RCC 7860 (cell line): ENCODE results near the gene FANCC.

ENCODE experiments used
- DNase-seq: peaks from one replicate; pipeline ENCODE4 v3.0.0-alpha.2; 2015; ENCODE audit warnings: low spot score
- FAIRE-seq: peaks from 2 replicates; lab custom pipeline; 2012; peaks lifted over from hg19 to GRCh38; lab: Jason Lieb, UNC

Gene FANCC

DNA sequence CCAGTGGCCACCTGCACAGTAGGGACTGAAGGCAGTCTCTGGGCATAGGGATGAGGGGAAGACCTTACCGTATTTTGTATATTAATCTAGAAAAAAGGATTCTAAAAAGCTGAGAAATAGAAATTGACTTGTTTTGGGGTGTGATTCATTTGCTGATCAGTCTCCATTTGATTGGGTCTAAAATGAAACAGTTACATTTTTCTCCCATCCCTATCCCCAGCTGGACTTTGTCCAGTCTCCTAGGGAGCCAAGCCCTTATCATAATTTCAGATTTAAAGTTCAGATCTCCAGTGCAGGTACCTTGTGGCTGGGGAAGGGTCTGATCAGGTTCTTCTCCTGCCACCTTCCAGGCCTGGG lies 240.8 kb downstream of the FANCC start:
- DNase-seq (no peak), FAIRE-seq (no peak)

DNA sequence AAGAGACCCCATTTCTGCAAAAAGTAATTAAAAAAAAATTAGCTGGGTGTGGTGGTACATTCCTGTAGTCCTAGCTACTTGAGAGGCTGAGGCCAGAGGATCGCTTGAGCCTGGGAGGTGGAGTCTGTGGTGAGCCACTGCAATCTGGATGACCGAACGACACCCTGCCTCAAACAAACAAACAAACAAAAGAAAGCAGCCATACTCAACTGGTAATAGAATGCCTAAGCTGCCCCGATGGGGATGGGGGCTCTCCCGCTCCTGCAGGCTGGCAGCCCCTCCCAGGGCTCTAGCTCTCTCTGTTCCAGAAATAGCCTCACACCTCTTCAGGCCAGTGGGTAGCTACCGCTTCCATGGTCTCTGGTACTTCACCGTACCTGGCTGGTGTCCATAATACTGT lies 241.8 kb downstream of the FANCC start:
- FAIRE-seq (no peak), DNase-seq (no peak)

GRCh38 chr9:95074632-95075031 lies 242.9 kb downstream of the FANCC start:
- no peak for DNase-seq
- FAIRE-seq = no peak

GRCh38 chr9:95073918-95074317 lies 243.6 kb downstream of the FANCC start:
- no peak for FAIRE-seq

GRCh38 chr9:95073042-95073607 lies 244.4 kb downstream of the FANCC start:
- FAIRE-seq = no peak
- DNase-seq = no peak

More at GRCh38 chr9:95073918-95074317, 243.6 kb downstream of the FANCC start:
- no peak for DNase-seq

- no peak for DNase-seq
- FAIRE-seq = no peak
Observed at GRCh38 chr9:95071925-95072324, 245.6 kb downstream of the FANCC start.

- FAIRE-seq (no peak), DNase-seq (no peak)
Observed at GRCh38 chr9:95071450-95071849, 246.1 kb downstream of the FANCC start.

DNA sequence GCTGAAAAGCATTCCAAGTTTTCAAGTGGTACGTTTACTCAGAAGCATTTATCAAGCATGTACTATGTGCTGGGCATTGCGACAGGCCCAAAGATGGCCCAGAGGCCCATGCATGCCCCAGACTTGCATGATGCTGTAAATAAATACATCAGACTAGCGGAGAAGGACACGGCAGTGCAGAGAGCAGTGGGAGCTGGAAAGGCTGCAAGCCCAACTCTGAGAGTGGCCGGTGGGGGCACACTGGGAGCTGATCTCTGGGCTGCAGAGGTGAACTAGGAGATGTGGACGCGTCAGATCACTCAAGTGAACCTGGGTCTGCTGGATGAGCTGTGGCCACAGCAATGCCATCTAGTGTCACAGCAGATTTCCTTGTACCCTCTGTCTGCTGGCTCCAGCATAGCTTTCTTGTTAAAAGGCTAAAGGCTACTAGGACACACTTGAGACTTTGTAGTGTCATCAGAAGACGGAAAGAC lies 246.9 kb downstream of the FANCC start:
- DNase-seq (peak; percentile 21), FAIRE-seq (peak; percentile 58)

- FAIRE-seq (no peak), DNase-seq (no peak)
Observed at GRCh38 chr9:95067897-95068296, 249.6 kb downstream of the FANCC start.

GRCh38 chr9:95067057-95067456 lies 250.5 kb downstream of the FANCC start:
- FAIRE-seq = no peak

DNA sequence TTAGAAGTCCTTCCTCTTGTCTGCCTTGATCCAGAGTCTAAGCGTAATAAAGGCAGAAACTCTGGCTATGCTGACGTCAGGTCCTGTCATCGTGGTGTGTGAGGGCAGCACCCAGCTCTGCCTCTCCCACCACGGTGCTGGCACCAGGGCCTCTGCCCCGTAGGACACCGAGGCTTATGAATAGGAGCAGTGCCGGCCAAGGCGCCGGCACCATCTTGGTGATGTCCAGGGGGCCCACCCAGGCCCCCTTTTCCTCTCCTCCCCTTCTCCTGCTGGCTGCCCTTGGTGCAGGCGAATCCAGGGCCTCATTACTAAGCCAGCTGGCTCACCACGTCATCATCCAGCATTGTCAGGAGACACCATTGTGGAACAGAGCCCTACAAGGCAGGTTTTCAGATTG lies 252.3 kb downstream of the FANCC start:
- no peak for FAIRE-seq
- DNase-seq = no peak

More at GRCh38 chr9:95067057-95067456, 250.5 kb downstream of the FANCC start:
- no peak for DNase-seq

DNA sequence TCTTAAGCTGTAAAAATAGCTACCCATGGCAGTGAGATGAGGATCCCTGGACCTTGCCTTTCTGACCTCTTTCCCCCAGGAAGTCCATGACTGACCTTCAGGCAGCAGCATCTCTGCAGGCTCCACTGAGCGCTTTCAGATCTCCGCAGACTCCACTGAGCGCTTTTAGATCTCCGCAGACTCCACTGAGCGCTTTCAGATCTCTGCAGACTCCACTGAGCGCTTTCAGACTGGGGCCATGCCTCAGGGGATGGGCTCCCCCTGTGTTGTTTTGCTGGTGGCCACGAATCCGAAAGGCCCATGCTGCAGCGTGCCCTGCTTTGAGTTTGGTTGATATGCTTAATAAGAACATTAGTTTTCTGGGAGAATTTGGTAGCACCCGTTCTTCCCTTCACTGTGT lies 254.2 kb downstream of the FANCC start:
- no peak for DNase-seq
- FAIRE-seq = no peak

- DNase-seq (no peak), FAIRE-seq (no peak)
Observed at GRCh38 chr9:95062596-95063065, 254.9 kb downstream of the FANCC start.

DNA sequence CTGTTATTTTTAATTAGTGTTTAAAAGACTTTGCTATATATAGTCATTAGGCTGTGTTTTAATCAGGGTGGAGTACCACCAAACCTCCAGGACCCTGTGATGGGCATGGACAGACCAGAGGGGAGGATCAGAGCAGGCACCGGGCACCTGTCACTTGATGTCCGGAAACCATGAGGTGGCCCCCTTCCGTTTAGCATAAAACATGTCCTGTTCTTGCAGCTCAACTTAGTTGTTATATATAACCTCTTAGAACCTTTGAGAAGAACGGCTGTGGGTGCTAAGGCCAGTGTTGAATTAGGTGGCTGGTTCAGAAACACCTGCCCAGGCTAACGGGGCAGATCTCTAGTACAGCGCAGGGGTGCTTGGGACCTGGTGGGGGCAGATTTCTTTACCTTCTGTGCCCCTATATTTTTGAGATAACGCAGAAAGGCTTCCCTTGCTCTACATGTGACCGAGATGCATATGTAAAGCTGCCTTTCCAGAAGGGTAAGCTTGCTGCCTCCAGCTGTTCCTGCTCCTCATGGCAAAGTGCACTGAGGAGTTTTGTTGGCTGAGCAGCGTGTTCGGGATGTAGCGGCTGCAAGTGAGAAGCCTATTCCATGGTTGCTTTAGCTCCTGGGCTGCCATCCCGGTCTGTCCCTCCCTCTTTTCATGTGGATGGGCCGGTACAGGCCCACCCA lies 255.5 kb downstream of the FANCC start:
- FAIRE-seq (no peak), DNase-seq (no peak)

DNA sequence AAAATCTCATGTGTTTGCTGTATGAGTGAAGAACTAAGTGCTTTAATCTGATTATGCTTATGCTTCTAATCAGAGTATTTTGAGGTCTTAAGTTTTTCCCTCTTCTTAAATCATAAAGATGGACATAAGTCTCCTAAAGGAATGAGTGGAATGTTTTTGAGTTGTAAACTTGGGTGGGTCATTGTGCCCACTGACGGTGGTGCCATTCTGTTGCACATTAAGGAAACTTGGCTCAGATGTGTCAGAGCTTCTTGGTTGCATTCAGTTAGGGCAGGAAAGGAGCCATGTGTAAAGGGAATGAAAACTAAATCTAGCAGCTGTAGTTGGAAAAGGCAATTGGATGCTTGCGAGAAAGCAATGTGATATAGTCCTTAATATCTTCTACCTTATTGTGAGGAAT lies 256.6 kb downstream of the FANCC start:
- FAIRE-seq = no peak
- no peak for DNase-seq

DNA sequence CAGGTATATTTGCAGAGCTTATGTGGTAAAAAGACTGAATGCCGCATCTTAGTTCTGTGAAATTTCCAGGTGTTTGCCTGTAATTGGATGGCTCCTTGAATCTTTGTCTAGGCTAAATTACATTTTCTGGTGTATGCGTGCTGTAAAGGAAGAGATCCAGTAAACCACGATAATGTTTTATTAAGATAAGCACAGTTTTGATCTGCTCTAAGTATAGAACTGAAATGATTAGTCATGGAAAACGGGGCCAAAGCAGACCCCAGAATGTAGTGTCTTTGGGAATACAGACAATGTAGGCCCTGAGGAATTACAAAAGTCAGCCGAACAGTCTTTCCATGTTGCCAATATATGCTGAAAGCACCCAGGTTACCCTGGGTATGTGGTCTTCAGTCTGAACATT lies 257.3 kb downstream of the FANCC start:
- FAIRE-seq (no peak), DNase-seq (no peak)

DNA sequence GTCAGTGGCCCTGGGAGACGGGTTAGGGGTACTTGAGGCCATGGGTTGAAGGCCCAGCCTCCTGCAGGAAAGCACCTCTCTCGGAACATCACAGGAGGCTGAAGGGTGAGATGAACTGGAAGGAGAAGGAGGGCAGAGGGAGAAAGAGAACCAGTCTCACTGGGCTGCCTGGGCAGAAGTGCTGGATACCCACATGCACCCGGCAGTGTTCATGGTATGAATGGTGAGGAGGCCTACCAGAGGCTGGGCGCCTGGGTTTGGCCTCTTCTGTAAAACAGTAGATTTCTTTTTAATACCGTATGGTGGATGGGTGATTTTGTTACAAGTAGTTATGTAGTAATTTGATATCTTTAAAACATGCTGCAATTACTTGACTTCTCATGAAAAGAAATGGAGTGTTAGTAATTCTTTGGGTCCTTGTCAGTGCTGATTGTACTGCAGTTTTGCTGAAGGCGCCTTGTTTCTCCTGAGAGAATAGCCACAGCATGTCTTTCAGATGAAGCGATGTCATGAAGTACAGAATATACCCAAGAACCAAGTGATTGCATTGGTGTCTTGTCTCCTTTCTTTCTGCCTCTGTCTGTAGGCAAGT lies 258.6 kb downstream of the FANCC start:
- DNase-seq = no peak
- no peak for FAIRE-seq

GRCh38 chr9:95058121-95058785 lies 259.3 kb downstream of the FANCC start:
- FAIRE-seq (no peak), DNase-seq (no peak)

- DNase-seq (no peak), FAIRE-seq (no peak)
Observed at GRCh38 chr9:95057101-95057500, 260.4 kb downstream of the FANCC start.

DNA sequence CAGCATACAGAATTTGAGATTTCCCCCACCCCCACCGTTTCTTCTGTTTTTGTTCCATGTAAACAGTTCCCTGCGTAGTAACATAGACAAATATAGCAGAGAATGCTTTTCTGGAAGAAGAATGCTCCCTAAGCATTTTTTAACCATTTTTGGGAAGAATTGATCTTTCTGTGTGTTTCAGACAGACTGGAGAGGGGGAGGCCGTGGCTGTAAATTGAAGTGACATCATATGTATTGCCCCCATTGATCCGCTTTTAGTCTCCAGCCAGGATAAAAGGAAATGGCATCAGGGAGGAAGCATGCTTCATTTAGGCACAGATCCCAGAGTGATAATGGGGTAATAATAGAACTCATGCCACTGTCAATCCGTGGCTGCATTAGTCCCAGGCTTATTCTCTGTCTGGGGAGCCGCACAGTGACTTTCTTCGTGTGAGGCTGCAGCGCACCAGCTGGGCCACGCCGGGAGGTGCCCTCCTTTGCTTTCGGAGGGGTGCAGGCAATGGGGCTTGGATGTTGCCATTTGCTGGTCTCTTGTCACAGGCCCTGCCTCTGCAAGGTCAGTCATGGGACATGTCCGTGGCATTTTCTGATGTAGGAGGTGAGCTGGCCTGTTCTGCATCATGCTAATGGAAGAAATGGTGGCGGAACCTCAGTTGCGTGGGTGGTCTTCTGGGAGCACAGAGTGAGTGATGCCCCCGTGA lies 261.5 kb downstream of the FANCC start:
- DNase-seq = no peak
- no peak for FAIRE-seq

GRCh38 chr9:95055334-95055850 lies 262.1 kb downstream of the FANCC start:
- FAIRE-seq (no peak), DNase-seq (no peak)
